Measurements from ENCODE around the gene RIOX2. TPM values are rescaled to one million over a fixed set of nuclear protein-coding genes. Genes with fewer than 3 reads are reported as not detected.

Gene RIOX2
- total and polyA plus RNA-seq, 2 of the 8 experiments (the other 6 are each of a cell fraction or from before 2014, with no cell fraction given) = 3.8 to 16.4 TPM

- TF ChIP-seq SAP30 (IDR thresholded peaks at IDR 0.05; ENCODE audit: insufficient read depth, insufficient replicate concordance, low read length) (no peak), HDAC6 (IDR thresholded peaks at IDR 0.05; ENCODE audit: low read depth, low read length) (no peak), RNF2 (IDR thresholded peaks at IDR 0.05; ENCODE audit: borderline replicate concordance, low read depth, low read length, missing control alignments, poor library complexity, severe bottlenecking) (no peak)
Measured at GRCh38 chr3:97949743-97950142, 22.5 kb downstream of the RIOX2 start (continued).
